Urinary bladder (tissue), 4 donors: ENCODE results near the gene ERGIC1. TPM values are rescaled to one million over a fixed set of nuclear protein-coding genes. Genes with fewer than 3 reads are reported as not detected.
"Not testable (repeated sequence)": the region's sequence is repeated elsewhere in the genome, so short reads cannot be mapped to it uniquely, and the experiment has no call there.

Experiments used
- DNase-seq: peaks from one replicate; pipeline ENCODE4 v3.0.0-alpha.2; 2015; ENCODE audit errors: extremely low spot score
- H3K27ac ChIP-seq: one replicate; pipeline ENCODE4 v1.5.1; 2013; ENCODE audit warnings: low read depth, mild to moderate bottlenecking, moderate library complexity
- H3K36me3 ChIP-seq: one replicate; pipeline ENCODE4 v1.6.1; 2013; ENCODE audit warnings: mild to moderate bottlenecking, moderate library complexity; ENCODE audit not compliant: insufficient read depth
- H3K4me1 ChIP-seq: one replicate; pipeline ENCODE4 v1.6.1; 2013; ENCODE audit warnings: mild to moderate bottlenecking, moderate library complexity; ENCODE audit not compliant: insufficient read depth
- H3K4me3 ChIP-seq: one replicate; pipeline ENCODE4 v1.5.1; 2013; ENCODE audit warnings: low read depth, low read length
- WGBS: extraction: QIAGEN DNeasy Blood & Tissue Kit; methylation state at CpG from one replicate; pipeline ENCODE4 v1.1.7; 2013; 5-methylcytosine and 5-hydroxymethylcytosine counted together
- polyA plus RNA-seq: library from polyadenylated mRNA; stranded (reverse); fragments of 200-250 nt; gene quantifications from one replicate; pipeline ENCODE4 v1.2.3, GENCODE V29; 2013
- total RNA-seq: library from RNA; depleted of rRNA; stranded (reverse); fragments of >200 nt; gene quantifications from one replicate; pipeline ENCODE4 v1.2.3, GENCODE V29; 2014
- donor health status: healthy with polysubstance abuse.
- donor health status: healthy.

Gene ERGIC1
- total and polyA plus RNA-seq, 2 donors, result 68.5 to 103 TPM

DNA sequence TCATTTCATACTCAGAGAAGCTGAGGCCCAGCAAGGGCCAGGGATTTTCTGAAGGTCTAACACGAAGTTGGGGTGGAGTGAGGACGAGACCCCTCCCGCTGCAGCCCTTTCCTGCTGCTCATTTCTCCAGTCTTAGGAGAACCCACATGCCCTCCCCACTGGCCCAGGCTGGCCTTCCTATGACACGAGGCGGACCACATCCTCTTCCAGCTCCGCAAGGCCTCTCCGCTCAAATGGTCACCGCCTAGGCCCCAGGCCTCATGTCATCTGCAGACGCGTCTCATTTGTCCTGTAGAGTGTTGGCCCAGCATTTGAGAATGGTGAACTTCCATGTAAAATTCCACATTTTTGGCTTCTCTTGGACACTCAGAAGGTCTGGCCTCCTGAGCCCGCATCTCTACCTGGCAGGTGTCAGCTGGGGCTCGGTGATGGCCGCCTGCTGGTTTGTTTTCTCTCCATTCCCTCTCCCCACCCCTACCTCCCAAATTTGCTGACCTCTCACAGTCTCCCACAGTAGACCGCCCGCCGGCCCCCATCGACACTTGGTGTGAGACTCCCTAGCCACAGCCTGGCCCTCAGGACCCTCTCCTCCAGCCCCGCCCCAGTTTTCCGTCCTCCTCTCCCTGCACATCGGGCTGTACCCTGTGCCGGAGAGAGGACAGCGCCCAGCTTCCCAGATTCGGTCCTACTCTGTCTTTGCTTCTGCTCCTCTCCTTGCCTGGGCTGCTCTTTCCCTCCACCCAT lies 51.7 kb downstream of the ERGIC1 start:
- Histone ChIP-seq H3K27ac (no peak overlapping the region), H3K4me3 (no peak overlapping the region), H3K36me3 (no peaks in the 10 kb centered on the region), H3K4me1 (no peaks in the 10 kb centered on the region)
- WGBS, result 87% methylated on average over 23 of the region's 23 CpGs
- no peak for DNase-seq

DNA sequence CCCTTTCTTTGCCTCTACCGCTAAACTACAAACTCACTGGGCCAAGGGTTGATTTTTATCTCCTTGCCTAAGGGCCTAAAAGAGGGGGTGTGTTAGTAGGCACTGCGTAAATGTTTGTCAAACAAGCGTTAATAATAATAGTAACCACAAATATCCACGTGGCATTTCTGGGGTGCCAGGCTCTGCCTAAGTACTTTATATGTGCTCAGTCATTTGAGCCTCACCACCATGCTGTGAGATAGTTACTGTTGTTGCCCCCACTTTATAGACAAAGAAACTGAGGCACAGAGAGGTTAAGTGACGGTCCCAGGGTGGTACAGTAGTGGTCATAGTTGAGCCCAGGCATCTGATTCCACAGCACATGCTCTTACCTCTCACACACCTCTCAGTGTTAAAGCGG lies 52.4 kb downstream of the ERGIC1 start:
- no peak for DNase-seq
- no peaks in the 10 kb centered on the region for H3K36me3 ChIP-seq
- WGBS, result 87% methylated on average over 6 of the region's 6 CpGs
- no peak overlapping the region for H3K27ac ChIP-seq
- no peaks in the 10 kb centered on the region for H3K4me1 ChIP-seq
- no peak overlapping the region for H3K4me3 ChIP-seq

DNA sequence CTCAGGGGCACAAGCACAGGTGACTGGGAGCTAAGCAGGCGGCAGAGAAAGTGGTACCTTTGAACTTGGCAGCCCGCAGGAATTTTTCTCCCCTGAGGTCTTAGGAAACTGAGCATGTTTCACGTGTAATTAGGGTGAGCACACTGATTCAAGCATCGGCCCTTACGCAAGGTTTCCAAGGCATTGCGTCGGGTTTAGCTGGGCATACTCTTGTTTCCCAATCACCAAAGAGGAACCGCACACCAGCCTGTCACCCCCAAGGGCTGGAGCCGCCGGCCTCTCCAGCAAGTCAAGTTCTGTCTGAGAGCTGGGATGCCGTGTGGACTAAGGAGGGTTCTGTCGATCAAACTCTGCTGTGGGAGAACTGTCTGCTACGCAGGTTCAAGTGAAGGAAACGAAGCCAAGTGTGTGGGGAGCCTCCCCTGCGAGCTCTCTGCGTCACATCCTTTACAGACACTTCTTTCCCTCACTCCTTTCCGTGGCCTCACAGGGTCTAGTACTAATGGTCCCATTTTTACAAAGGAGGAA lies 53.0 kb downstream of the ERGIC1 start:
- Histone ChIP-seq H3K36me3 (no peaks in the 10 kb centered on the region), H3K4me3 (no peak overlapping the region), H3K27ac (no peak overlapping the region), H3K4me1 (no peaks in the 10 kb centered on the region)
- no peak for DNase-seq
- WGBS, result 60% methylated on average over 17 of the region's 17 CpGs

DNA sequence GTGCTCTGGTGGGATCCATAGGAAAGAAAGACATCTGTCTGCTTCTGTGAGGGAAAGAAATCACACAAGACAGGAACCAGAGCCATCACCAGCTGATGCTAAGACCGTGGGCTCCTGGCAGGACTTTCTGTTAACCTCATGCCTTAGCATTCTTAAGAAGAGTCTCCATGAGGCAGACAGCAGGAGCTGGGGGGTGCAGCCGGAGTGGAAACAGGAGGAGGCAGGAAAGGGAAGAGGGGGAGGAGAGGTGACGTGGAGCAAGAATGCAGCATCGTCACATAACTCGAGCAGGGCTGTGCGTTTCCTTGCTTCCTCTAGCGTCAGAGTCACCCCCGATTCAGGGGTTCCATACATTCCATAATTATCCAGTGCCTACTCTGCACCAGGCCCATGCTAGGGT lies 53.6 kb downstream of the ERGIC1 start:
- no peaks in the 10 kb centered on the region for H3K36me3 ChIP-seq
- H3K4me3 ChIP-seq, result no peak overlapping the region
- no peak for DNase-seq
- WGBS, result 26% methylated on average over 8 of the region's 8 CpGs
- no peak overlapping the region for H3K27ac ChIP-seq
- H3K4me1 ChIP-seq, result no peaks in the 10 kb centered on the region

DNA sequence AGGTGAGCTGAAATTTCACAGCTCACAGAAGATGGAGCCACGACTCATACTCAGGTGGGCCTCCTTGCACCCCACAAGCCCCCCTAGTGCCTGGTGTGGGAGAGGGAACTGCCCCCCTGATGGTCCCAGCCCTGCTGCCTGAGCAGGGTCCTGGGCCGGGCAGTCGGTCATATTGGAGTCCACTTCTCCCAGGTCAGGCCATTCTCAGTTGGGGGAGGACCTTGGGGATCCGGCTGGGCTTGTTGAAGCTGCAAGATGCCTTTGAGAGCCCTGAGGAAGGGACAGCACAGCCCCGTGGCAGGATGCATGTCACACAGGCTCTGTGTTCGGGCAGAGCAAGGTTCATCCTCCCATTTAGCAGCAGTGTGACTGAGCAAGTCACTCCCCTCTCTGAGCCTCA lies 56.6 kb downstream of the ERGIC1 start:
- H3K27ac ChIP-seq, result no peak overlapping the region

DNA sequence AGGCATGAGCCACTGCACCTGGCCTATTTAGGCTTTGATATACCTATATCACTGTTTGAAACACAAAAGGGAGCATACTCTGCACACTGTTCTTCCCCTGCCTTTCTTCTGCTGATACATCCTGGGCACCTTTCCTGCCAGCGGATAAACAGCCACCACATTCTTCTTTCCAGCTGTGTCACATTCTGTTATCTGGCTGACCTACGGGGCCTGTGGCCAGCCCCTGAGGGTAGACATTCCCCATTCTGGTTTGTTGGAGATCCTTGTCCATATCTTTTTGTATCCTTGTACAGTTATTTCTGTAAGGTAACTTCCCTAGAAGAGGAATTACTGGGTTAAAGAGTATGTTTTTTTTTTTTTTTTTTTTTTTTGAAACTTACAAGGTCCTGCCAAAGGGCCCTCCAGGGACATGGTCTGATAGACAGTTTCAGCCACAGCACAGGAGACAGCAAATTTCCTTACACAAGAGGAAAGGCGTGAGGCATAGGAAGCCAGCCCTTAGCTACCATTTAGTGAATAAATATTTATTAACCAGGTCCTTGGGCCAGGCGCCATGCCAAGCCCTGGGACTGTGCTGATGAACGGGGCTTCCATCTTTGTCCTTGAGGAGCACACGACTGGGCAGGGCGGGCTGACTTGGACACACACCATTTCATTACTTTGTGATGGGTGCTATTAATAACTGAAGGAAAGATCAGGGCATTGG lies 57.8 kb downstream of the ERGIC1 start:
- Histone ChIP-seq H3K4me1 (no peaks in the 10 kb centered on the region), H3K27ac (peak overlapping the region; percentile 82), H3K4me3 (no peak overlapping the region), H3K36me3 (no peaks in the 10 kb centered on the region)
- DNase-seq, result no peak
- WGBS, result 44% methylated on average over 7 of the region's 7 CpGs

More for the DNA sequence above, 56.6 kb downstream of the ERGIC1 start:
- no peak overlapping the region for H3K4me3 ChIP-seq
- 82% methylated on average over 6 of the region's 6 CpGs for WGBS
- no peaks in the 10 kb centered on the region for H3K36me3 ChIP-seq
- DNase-seq, result no peak
- H3K4me1 ChIP-seq, result no peaks in the 10 kb centered on the region

DNA sequence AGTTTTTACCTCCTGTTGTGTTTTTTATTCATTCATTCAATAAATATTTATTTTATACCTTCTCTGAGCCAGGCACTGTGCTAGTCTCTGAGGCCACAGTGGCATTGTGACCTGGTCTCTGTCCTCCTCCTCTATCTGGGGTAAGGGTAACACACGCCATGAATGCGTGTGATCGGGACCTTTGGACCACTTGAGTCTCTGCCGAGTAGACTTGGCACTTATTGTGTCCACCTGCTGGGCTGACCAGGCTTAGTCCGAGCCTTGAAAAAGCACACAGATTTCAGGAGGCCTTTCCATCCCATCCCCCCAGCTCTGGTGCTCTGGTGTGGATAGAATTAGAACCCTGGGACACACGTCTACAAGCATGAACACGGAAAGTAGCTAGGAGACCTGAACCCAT lies 58.7 kb downstream of the ERGIC1 start:
- Histone ChIP-seq H3K4me1 (no peaks in the 10 kb centered on the region), H3K4me3 (no peak overlapping the region), H3K36me3 (no peaks in the 10 kb centered on the region), H3K27ac (peak overlapping the region; percentile 27)
- WGBS, result 58% methylated on average over 7 of the region's 7 CpGs
- no peak for DNase-seq

DNA sequence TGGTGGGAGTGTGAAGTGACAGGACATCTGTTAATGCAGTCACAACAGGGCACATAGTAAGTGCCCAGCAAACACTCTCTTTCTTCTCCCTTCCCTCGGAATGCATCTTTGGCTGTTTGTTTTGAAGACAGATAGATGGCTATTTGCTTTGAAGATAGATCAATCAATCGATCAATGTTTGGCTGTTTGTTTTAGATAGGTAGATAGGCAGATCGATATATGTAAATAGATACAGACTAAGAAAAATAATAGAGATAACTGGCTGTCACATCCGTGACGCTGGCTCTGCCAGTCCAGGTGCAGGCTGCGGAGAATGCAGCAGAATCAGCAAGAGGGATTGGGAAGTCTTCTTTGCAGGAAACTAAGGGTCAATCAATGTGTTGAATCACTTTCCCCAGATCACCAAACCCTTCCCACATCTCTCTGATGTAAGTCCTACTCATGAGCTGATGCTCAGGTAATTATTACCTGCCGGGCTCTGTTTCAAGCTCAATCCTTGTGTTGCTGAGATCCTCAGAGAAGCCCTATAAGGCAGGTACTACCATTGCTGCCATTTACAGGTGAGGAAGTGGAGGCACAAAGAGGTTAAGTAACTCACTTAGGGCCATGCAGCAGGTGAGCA lies 60.8 kb downstream of the ERGIC1 start:
- Histone ChIP-seq H3K27ac (no peak overlapping the region), H3K4me1 (no peaks in the 10 kb centered on the region), H3K4me3 (no peak overlapping the region), H3K36me3 (no peaks in the 10 kb centered on the region)
- DNase-seq, result no peak
- WGBS, result 90% methylated on average over 7 of the region's 7 CpGs

DNA sequence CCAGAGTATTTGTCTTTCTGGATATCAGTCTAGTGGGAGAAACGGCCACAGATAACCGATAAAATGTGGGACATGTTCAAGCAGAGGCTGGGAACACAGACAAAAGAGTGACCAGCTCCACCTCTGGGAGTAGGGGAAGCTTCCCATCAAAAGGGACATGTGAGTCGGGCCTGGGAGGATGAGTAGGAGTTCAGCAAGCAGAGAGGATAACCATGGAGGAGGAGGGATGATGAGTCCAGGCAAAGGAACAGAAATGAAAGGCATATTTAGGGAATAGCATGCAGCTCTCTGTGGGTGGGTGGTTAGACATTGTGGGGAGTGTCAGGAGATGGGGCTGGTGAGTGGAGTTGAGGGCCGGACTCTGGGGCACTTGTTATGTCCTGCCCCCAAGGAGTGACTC lies 61.5 kb downstream of the ERGIC1 start:
- DNase-seq, result no peak
- no peaks in the 10 kb centered on the region for H3K4me1 ChIP-seq
- 92% methylated on average over 4 of the region's 4 CpGs for WGBS
- no peak overlapping the region for H3K27ac ChIP-seq
- H3K36me3 ChIP-seq, result no peaks in the 10 kb centered on the region
- no peak overlapping the region for H3K4me3 ChIP-seq

DNA sequence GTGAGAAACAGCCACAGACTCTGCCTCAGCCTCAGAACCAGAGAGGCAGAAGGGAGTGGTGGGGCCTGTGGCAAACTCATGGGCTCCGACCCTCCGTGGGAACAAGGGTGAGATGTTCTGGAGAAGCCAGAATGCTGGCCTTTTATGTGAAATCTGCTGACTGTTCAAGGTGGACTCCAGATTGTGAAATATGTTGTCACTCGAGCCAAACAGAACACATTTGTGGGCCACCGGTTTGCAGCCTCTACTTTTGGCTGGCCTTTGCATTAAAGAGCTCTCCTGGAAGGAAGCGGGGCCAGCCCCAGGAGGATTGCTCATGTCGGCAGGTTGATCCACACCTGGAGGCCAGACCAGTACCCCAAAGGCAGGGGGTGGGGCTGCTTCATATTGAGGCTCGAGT lies 62.4 kb downstream of the ERGIC1 start:
- 79% methylated on average over 7 of the region's 7 CpGs for WGBS
- Histone ChIP-seq H3K4me1 (no peaks in the 10 kb centered on the region), H3K27ac (peak overlapping the region; percentile 77)

DNA sequence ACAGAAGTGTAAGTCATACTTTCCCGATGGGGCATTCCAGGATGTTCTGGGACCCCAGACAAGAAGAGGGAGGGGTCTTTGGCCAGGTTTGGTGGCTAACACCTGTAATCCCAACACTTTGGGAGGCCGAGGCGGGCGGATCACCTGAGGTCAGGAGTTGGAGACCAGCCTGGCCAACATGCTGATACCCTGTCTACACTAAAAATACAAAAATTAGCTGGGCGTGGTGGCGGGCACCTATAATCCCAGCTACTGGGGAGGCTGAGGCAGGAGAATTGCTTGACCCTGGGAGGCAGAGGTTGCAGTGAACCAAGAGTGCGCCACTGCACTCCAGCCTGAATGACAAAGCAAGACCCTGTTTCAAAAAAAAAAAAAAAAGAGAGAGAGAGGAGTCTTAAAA lies 63.0 kb downstream of the ERGIC1 start:
- 79% methylated on average over 7 of the region's 7 CpGs for WGBS
- H3K4me1 ChIP-seq, DNase-seq, H3K36me3 ChIP-seq, H3K4me3 ChIP-seq: not testable (repeated sequence)
- H3K27ac ChIP-seq, result peak overlapping the region; percentile 86

More for the DNA sequence above, 62.4 kb downstream of the ERGIC1 start:
- Histone ChIP-seq H3K4me3 (no peak overlapping the region), H3K36me3 (no peaks in the 10 kb centered on the region)
- no peak for DNase-seq

DNA sequence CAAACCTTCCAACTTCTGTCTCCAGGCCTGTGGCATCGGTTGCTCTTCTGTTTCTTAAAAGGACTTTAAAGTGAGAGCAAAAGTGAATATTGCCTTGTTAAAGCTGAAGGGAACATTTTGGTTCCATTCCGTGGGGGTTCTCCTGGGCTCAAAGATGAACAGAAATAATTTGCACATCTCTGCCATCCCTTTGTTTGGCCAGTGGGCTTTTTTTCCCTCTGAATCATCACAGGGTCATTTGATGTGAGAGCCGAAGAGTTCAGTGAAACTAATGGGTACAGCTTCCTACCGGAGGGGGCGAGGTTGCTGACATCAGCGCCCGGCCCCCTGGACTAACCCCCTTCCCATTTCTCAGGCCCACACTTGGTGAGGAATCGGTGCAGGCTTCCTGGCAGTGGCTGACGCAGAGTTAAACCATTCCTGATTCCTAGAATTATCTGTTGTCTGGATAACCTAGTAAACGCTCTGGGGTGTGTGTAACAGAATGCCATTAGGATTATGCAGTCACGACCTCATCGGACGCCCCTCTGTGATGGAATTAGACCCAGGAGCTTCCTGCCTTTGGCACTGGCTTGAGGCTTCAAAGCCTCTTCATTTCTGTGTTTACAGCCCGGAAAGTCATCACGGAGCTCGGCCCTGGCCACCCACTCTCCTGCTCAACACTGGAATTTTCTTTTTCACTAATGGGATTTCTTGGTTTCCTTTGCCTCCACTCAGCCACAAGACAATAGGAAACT lies 63.6 kb downstream of the ERGIC1 start:
- 23% methylated on average over 16 of the region's 16 CpGs for WGBS
- Histone ChIP-seq H3K4me3 (no peak overlapping the region), H3K27ac (peak overlapping the region; percentile 92), H3K36me3 (no peaks in the 10 kb centered on the region), H3K4me1 (no peaks in the 10 kb centered on the region)
- no peak for DNase-seq

DNA sequence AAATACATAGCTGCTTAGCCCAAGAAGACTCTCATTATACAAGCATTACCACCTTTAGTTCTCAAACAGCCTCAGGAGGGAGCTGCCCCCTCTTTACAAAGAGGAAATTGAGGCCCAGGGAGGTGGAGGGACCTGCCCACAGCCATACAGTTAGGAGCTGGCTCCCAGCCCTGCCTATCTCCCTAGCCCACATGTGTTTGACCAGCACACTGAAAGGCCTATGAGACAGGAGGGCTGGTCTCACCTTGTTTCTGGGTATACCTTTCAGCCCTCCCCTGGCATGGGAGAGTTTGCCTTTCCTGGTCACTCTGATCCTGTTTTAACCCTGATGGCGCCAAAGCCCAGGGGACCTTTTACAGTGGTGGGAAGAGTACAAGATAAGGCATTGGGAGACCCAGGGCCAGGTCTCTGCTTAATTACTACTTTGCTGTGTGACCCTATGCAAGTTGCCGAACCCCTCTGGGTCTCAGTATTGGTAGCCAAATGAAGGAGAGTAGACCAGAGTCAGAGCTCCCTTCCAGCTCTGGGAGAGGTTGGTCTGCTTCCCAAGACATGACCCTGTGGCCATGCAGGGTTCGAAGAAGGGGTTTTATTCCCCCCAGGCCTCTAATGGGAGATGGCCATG lies 64.3 kb downstream of the ERGIC1 start:
- Histone ChIP-seq H3K36me3 (no peaks in the 10 kb centered on the region), H3K4me3 (no peak overlapping the region), H3K4me1 (no peaks in the 10 kb centered on the region), H3K27ac (peak overlapping the region; percentile 92)
- 91% methylated on average over 3 of the region's 3 CpGs for WGBS
- DNase-seq, result no peak
